ENCODE data around the gene RFNG. TPM values are rescaled to one million over a fixed set of nuclear protein-coding genes. Genes with fewer than 3 reads are reported as not detected.

RFNG gene
- total and polyA plus RNA-seq, 7 donors: 27.1 to 40.7 (median 31.2) TPM

- H3K4me1 ChIP-seq: peaks cover 11% of the 10 kb centered on the region
- H3K27ac ChIP-seq: no peak overlapping the region
- ATAC-seq: no peak
- H3K9me3 ChIP-seq: no peaks in the 10 kb centered on the region
- TF ChIP-seq, protein P1, sequence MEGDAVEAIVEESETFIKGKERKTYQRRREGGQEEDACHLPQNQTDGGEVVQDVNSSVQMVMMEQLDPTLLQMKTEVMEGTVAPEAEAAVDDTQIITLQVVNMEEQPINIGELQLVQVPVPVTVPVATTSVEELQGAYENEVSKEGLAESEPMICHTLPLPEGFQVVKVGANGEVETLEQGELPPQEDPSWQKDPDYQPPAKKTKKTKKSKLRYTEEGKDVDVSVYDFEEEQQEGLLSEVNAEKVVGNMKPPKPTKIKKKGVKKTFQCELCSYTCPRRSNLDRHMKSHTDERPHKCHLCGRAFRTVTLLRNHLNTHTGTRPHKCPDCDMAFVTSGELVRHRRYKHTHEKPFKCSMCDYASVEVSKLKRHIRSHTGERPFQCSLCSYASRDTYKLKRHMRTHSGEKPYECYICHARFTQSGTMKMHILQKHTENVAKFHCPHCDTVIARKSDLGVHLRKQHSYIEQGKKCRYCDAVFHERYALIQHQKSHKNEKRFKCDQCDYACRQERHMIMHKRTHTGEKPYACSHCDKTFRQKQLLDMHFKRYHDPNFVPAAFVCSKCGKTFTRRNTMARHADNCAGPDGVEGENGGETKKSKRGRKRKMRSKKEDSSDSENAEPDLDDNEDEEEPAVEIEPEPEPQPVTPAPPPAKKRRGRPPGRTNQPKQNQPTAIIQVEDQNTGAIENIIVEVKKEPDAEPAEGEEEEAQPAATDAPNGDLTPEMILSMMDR (IDR thresholded peaks at IDR 0.05): no peak
- DNase-seq: no peak
- intact Hi-C loops (cut with DNase I): no loop called here
- H3K36me3 ChIP-seq (ENCODE audit: insufficient read depth in 1 of 2, low read depth in 1 of 2): peaks cover 0 to 41% of the 10 kb centered on the region in 2 donors
- WGBS, 3 donors: 50 to 85% (median 75%) methylated on average over 20 to 22 of the region's 22 CpGs
- H3K27me3 ChIP-seq (ENCODE audit: insufficient read depth in 3 of 3, low read length in 2 of 3): no peaks in the 10 kb centered on the region
- H3K4me3 ChIP-seq: no peak overlapping the region
Measured at GRCh38 chr17:82013341-82013740, 38.3 kb downstream of the RFNG start.

DNA sequence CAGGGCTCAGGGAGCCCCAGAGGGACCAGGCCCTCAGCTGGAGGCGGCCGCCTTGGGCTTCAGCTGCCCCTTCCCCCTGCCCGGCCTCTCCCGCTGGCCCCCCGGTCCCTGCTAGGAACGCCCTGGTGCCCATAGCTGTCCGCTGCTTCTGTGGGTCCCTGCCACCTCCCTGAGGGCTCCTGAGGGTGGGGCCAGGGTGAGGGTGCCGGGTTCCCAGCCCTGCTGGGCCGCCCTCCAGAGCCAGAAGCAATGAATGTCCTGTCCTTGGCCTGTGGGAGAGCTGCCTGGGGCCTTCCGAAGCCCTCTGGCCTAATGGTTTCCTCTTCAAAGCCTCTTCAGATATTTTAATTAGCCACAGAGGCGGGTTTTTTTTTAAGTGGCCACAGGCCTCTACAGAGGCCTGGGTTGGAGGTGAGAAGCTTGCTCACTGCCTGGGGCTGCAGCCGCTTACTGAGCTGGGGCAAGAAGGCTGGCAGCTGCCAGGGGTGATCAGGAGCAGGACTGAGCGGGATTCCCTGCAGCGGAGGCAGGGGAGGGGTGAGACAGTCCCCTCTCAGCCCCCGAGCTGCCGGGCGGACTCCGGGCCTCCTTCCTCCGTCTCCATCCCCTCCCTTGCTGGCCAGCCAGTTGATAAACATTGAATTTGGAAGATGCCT lies 38.8 kb downstream of the RFNG start:
- DNase-seq (no peak), ATAC-seq (no peak)
- no peak overlapping the region for H3K27ac ChIP-seq
- H3K9me3 ChIP-seq: no peaks in the 10 kb centered on the region
- H3K36me3 ChIP-seq (ENCODE audit: insufficient read depth in 1 of 2, low read depth in 1 of 2): peaks cover 0 to 41% of the 10 kb centered on the region in 2 donors
- peaks cover 6% of the 10 kb centered on the region for H3K4me1 ChIP-seq
- H3K27me3 ChIP-seq (ENCODE audit: insufficient read depth in 3 of 3, low read length in 2 of 3): no peaks in the 10 kb centered on the region
- 85 to 90% (median 85%) methylated on average over 10 to 19 of the region's 19 CpGs for WGBS, 3 donors
- intact Hi-C loops (cut with DNase I): no loop called here
- H3K4me3 ChIP-seq: no peak overlapping the region
- TF ChIP-seq, protein P1 (IDR thresholded peaks at IDR 0.05): no peak

DNA sequence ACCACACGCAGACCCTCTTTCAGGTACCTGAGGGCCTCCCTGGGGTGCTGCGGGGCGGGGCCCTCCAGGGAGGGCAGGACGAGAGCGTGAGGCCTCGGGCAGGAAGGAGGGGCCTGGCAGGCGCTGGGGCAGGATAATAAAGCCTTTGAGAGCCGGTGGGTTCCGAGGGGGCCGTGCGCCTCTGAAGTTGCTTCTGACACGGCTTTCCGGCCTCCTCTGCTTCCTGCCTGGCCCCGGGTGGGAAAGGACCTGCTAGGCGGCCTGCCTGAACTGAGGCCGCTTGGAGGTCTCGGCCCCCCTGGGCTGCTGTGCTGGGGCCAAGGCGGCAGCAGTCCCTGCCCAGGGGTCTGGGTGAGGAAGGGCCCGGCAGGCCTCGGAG lies 39.4 kb downstream of the RFNG start:
- TF ChIP-seq, protein P1 (IDR thresholded peaks at IDR 0.05): no peak
- Histone ChIP-seq H3K9me3 (no peaks in the 10 kb centered on the region), H3K27ac (no peak overlapping the region), H3K4me1 (peaks cover under 1% of the 10 kb centered on the region), H3K36me3 (ENCODE audit: insufficient read depth in 1 of 2, low read depth in 1 of 2) (peaks cover 0 to 37% of the 10 kb centered on the region in 2 donors), H3K27me3 (ENCODE audit: insufficient read depth in 3 of 3, low read length in 2 of 3) (no peaks in the 10 kb centered on the region), H3K4me3 (no peak overlapping the region)
- no peak for DNase-seq
- intact Hi-C loops (cut with DNase I): no loop called here
- 79 to 86% (median 81%) methylated on average over 17 to 20 of the region's 20 CpGs for WGBS, 3 donors
- ATAC-seq: no peak

DNA sequence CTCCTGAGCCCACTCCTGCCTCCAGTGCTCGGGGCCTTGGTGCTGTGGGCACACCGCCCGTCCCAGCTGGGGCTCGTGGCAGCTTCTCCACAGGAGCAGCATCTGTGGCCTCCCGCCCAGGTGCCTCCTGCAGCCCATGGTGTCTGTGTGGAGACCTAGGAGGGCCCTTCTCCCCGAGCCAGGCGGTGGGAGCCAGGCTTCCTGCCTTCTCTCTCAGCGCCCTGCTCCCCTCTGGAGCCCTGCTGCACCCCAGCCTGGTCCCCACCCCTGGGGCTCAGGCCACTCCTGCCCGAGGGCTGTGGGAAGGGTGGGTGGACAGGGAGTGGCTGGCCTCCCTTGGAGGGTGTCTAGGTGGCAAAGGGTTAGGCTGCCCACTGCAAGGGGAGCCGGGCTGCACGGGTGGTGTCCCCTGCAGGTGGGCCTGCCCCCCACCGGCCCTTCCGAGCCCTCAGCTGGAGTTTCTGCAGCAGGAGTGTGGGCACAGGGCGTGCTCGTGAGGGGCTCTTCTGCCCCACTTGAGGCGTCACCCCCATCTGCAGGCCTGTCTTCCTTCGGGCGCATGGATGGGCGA lies 39.9 kb downstream of the RFNG start:
- intact Hi-C loops (cut with DNase I): no loop called here
- DNase-seq: no peak
- no peaks in the 10 kb centered on the region for H3K27me3 ChIP-seq (ENCODE audit: insufficient read depth in 3 of 3, low read length in 2 of 3)
- H3K36me3 ChIP-seq (ENCODE audit: insufficient read depth in 1 of 2, low read depth in 1 of 2): peaks cover 0 to 37% of the 10 kb centered on the region in 2 donors
- no peak overlapping the region for H3K4me3 ChIP-seq
- TF ChIP-seq, protein P1 (IDR thresholded peaks at IDR 0.05): no peak
- no peak for ATAC-seq
- no peak overlapping the region for H3K27ac ChIP-seq
- WGBS, 3 donors: 94 to 95% (median 95%) methylated on average over 18 to 19 of the region's 19 CpGs
- H3K4me1 ChIP-seq: no peaks in the 10 kb centered on the region
- H3K9me3 ChIP-seq: no peaks in the 10 kb centered on the region
